Fibroblast of lung (primary cell): ENCODE data around the gene ULK3. TPM values are rescaled to one million over a fixed set of nuclear protein-coding genes. Genes with fewer than 3 reads are reported as not detected.

Source experiments
- DNase-seq, 2 donors: peaks; one replicate each; pipeline versions ENCODE4 v3.0.0 to v3.0.0-alpha.2; 2010; ENCODE audit warnings: low read depth in 2 of 2
- H2AFZ ChIP-seq: 2 replicates; pipeline ENCODE4 v1.5.1; 2012; ENCODE audit warnings: low read length, control low read depth, inconsistent platforms
- H3K27ac ChIP-seq: 2 replicates; pipeline ENCODE4 v1.5.1; 2011; ENCODE audit warnings: low read length, control low read depth; ENCODE audit not compliant: insufficient read depth
- H3K27me3 ChIP-seq: 2 replicates; pipeline ENCODE4 v1.5.1; 2011; ENCODE audit warnings: mild to moderate bottlenecking, low read length; ENCODE audit not compliant: control insufficient read depth, insufficient read depth
- H3K36me3 ChIP-seq: 2 replicates; pipeline ENCODE4 v1.5.1; 2011; ENCODE audit warnings: low read length; ENCODE audit not compliant: control insufficient read depth, insufficient read depth
- H3K4me1 ChIP-seq: 2 replicates; pipeline ENCODE4 v1.5.1; 2011; ENCODE audit warnings: low read length; ENCODE audit not compliant: control insufficient read depth, insufficient read depth; ENCODE audit errors: extremely low read depth
- H3K4me2 ChIP-seq: 2 replicates; pipeline ENCODE4 v1.5.1; 2011; ENCODE audit warnings: low read length, control low read depth; ENCODE audit not compliant: insufficient read depth; ENCODE audit errors: extremely low read depth
- H3K4me3 ChIP-seq, 4 experiments: fragments of 200-600 bp in 1 of 4; sonication (generic) in 1 of 4; replicated peaks in 1 of 4; 2 replicates each; pipeline ENCODE4 v1.5.1; 2011 to 2016; ENCODE audit warnings: low read length in 4 of 4, low read depth in 3 of 4, mild to moderate bottlenecking in 3 of 4, control low read depth in 2 of 4, inconsistent platforms in 1 of 4, mixed read lengths in 1 of 4; ENCODE audit not compliant: insufficient read depth in 1 of 4; ENCODE audit errors: control extremely low read depth in 1 of 4
- H3K79me2 ChIP-seq: 2 replicates; pipeline ENCODE4 v1.5.1; 2012; ENCODE audit warnings: mild to moderate bottlenecking, low read length, inconsistent platforms; ENCODE audit not compliant: control insufficient read depth, insufficient read depth
- H3K9ac ChIP-seq: 2 replicates; pipeline ENCODE4 v1.5.1; 2011; ENCODE audit warnings: mild to moderate bottlenecking, low read length, control low read depth; ENCODE audit not compliant: insufficient read depth
- H3K9me3 ChIP-seq: 2 replicates; pipeline ENCODE4 v1.5.1; 2012; ENCODE audit warnings: low read depth, low read length; ENCODE audit not compliant: control insufficient read depth, insufficient read depth
- H4K20me1 ChIP-seq: 2 replicates; pipeline ENCODE4 v1.5.1; 2011; ENCODE audit warnings: low read length; ENCODE audit not compliant: control insufficient read depth, insufficient read depth; ENCODE audit errors: extremely low read depth
- CTCF ChIP-seq, 2 donors: IDR thresholded peaks in 1 of 2; conservative IDR thresholded peaks in 1 of 2; 1 replicate in 1 of 2; 2 replicates in 1 of 2; pipeline ENCODE4 v1.5.1; 2011 to 2012; ENCODE audit warnings: low read length in 2 of 2, control low read depth in 1 of 2, inconsistent platforms in 1 of 2, low read depth in 1 of 2, mild to moderate bottlenecking in 1 of 2
- EZH2 ChIP-seq: IDR thresholded peaks from 2 replicates; pipeline ENCODE4 v1.5.1; 2012; ENCODE audit warnings: low read length, control low read depth, mild to moderate bottlenecking; ENCODE audit errors: missing control alignments
- polyA plus RNA-seq, 2 donors: library from polyadenylated mRNA; depleted of rRNA in 1 of 2; stranded (reverse) in 1 of 2; unstranded in 1 of 2; fragments of >200 nt; gene quantifications; 2 replicates each; pipeline ENCODE4 v1.2.1, GENCODE V29; 2011 to 2012; ENCODE audit warnings: missing spikeins in 1 of 2
- total RNA-seq: library from RNA; depleted of rRNA; stranded (reverse); fragments of >200 nt; gene quantifications from 2 replicates; pipeline ENCODE4 v1.2.1, GENCODE V29; 2014

Gene ULK3
- total and polyA plus RNA-seq, 2 donors (not counting 1 experiment from before 2014, with no cell fraction given) = 8.8 to 11.4 TPM

GRCh38 chr15:74838746-74839525 is 4.0 kb downstream of the ULK3 start:
- Histone ChIP-seq H3K79me2 (no peaks in the 10 kb centered on the region), H3K9me3 (no peaks in the 10 kb centered on the region), H3K27me3 (no peaks in the 10 kb centered on the region), H3K4me3 (no peak overlapping the region), H3K36me3 (no peaks in the 10 kb centered on the region), H4K20me1 (no peaks in the 10 kb centered on the region), H3K4me2 (no peak overlapping the region), H3K9ac (no peak overlapping the region), H3K4me1 (peaks cover 7% of the 10 kb centered on the region), H2AFZ (no peak overlapping the region), H3K27ac (no peak overlapping the region)
- DNase-seq = no peak
- TF ChIP-seq EZH2 (no peak), CTCF (conservative IDR thresholded peaks at IDR 0.05 in 1 of 2, IDR thresholded peaks at IDR 0.05 in 1 of 2; ENCODE audit: low read depth in 1 of 2, low read length in 2 of 2) (no peak)

- H3K36me3 ChIP-seq = no peaks in the 10 kb centered on the region
- H2AFZ ChIP-seq = no peak overlapping the region
- H4K20me1 ChIP-seq = no peaks in the 10 kb centered on the region
- no peaks in the 10 kb centered on the region for H3K79me2 ChIP-seq
- H3K4me3 ChIP-seq = no peak overlapping the region
- TF ChIP-seq CTCF (conservative IDR thresholded peaks at IDR 0.05 in 1 of 2, IDR thresholded peaks at IDR 0.05 in 1 of 2; ENCODE audit: low read depth in 1 of 2, low read length in 2 of 2) = no peak
- no peak for TF ChIP-seq EZH2
- no peak overlapping the region for H3K27ac ChIP-seq
- H3K9me3 ChIP-seq = no peaks in the 10 kb centered on the region
- no peak overlapping the region for H3K9ac ChIP-seq
- DNase-seq = no peak
- no peak overlapping the region for H3K4me2 ChIP-seq
- H3K4me1 ChIP-seq = peaks cover 3% of the 10 kb centered on the region
- H3K27me3 ChIP-seq = no peaks in the 10 kb centered on the region
Measured at GRCh38 chr15:74838137-74838516, 4.8 kb downstream of the ULK3 start.

- H3K9ac ChIP-seq = no peak overlapping the region
- H3K27me3 ChIP-seq = no peaks in the 10 kb centered on the region
- H2AFZ ChIP-seq = no peak overlapping the region
- TF ChIP-seq CTCF (conservative IDR thresholded peaks at IDR 0.05 in 1 of 2, IDR thresholded peaks at IDR 0.05 in 1 of 2; ENCODE audit: low read depth in 1 of 2, low read length in 2 of 2) (no peak), EZH2 (no peak)
- H3K36me3 ChIP-seq = no peaks in the 10 kb centered on the region
- no peaks in the 10 kb centered on the region for H4K20me1 ChIP-seq
- DNase-seq = no peak
- H3K4me3 ChIP-seq = no peak overlapping the region
- no peak overlapping the region for H3K4me2 ChIP-seq
- H3K79me2 ChIP-seq = no peaks in the 10 kb centered on the region
- H3K9me3 ChIP-seq = no peaks in the 10 kb centered on the region
- no peak overlapping the region for H3K27ac ChIP-seq
- H3K4me1 ChIP-seq = peaks cover 3% of the 10 kb centered on the region
Measured at GRCh38 chr15:74837482-74838136, 5.3 kb downstream of the ULK3 start.
